ENCODE measurements around the gene STK11. TPM values are rescaled to one million over a fixed set of nuclear protein-coding genes. Genes with fewer than 3 reads are reported as not detected.

STK11 gene
- total RNA-seq, 1 donor, result 94.1 TPM

- H3K4me3 ChIP-seq (ENCODE audit: low read depth, low read length), result no peak overlapping the region
- no peak for TF ChIP-seq CTCF (IDR thresholded peaks at IDR 0.05; ENCODE audit: insufficient read depth, low read depth, low read length)
- DNase-seq (ENCODE audit: low read depth), result peak; percentile 57
Observed at GRCh38 chr19:1211494-1212234, 6.1 kb downstream of the STK11 start.

DNA sequence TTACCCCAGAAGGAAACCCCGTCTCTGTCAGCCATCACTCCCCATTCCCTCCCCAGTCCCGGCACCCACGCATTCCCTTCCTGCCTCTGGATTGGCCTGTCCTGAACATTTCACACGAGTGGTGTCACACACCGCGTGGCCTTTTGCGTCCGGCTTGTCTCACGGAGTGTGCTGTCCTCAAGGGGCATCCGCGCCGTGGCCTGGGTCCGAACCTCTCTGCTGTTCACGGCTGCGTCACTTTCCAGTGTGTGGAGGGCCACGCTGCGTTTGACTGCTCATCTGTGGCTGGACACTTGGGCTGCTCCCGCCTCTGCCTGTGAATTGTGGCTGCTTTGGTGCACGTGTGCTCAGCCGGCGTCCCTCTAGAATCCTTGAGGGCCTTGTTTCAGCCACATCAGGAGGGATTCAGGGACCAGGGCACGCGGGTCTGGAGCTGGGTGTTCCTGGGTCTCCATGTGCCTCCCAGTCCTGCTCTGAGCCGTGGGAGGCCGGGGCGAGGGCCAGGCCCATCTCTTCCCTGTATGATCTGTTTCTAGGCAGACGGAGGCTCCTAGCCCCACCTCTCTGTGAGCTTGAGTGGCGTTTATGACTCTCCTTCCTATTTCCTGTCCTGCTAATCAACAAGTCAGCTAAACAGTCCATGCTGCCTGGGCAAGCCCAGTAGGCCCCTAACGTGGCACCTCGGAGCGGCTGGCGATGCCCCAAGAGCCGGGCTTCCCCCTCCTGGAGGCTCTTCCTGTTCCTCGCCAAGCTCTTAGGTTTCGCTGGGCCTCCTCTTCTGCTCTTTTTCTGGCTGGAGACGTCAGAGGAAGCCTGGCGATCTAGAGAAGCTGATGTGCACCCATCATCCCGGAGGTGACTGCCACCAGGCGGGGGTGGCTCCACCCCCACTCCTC is 8.1 kb downstream of the STK11 start:
- H3K4me3 ChIP-seq (ENCODE audit: low read depth, low read length), result no peak overlapping the region
- no peak for TF ChIP-seq CTCF (IDR thresholded peaks at IDR 0.05; ENCODE audit: insufficient read depth, low read depth, low read length)
- DNase-seq (ENCODE audit: low read depth), result peak; percentile 92

- no peak for TF ChIP-seq CTCF (IDR thresholded peaks at IDR 0.05; ENCODE audit: insufficient read depth, low read depth, low read length)
- DNase-seq (ENCODE audit: low read depth), result no peak
- no peak overlapping the region for H3K4me3 ChIP-seq (ENCODE audit: low read depth, low read length)
Observed at GRCh38 chr19:1214299-1214861, 8.8 kb downstream of the STK11 start.

- no peak for TF ChIP-seq CTCF (IDR thresholded peaks at IDR 0.05; ENCODE audit: insufficient read depth, low read depth, low read length)
- no peak overlapping the region for H3K4me3 ChIP-seq (ENCODE audit: low read depth, low read length)
- no peak for DNase-seq (ENCODE audit: low read depth)
Observed at GRCh38 chr19:1214862-1215731, 9.5 kb downstream of the STK11 start.

DNA sequence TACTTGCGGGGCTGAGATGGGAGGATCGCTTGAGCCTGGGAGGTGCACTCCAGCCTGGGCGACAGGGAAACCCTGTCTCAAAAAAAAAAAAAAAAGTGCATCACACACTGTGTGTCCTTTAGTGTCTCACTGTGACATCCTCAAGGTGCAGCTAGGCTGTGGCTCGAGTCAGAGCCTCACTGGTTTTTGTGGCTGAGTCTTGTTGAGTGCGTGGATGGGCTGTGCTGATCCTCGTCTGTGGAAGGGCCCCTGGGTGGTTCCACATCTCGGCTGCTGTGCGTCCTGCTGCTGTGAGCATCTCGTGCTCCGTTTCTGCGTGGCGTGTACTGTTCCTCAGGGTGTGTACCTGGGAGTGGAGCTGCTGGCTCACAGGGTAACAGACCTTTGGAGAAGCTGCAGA is 11.2 kb downstream of the STK11 start:
- no peak overlapping the region for H3K4me3 ChIP-seq (ENCODE audit: low read depth, low read length)
- DNase-seq (ENCODE audit: low read depth), result no peak
- TF ChIP-seq CTCF (IDR thresholded peaks at IDR 0.05; ENCODE audit: insufficient read depth, low read depth, low read length), result no peak

- no peak overlapping the region for H3K4me3 ChIP-seq (ENCODE audit: low read depth, low read length)
- TF ChIP-seq CTCF (IDR thresholded peaks at IDR 0.05; ENCODE audit: insufficient read depth, low read depth, low read length), result no peak
- no peak for DNase-seq (ENCODE audit: low read depth)
Observed at GRCh38 chr19:1217366-1217765, 11.8 kb downstream of the STK11 start.
